LNCAP (cell line): ENCODE data around the gene SMDT1.

ENCODE experiments used
- CTCF ChIP-seq: fragments of 450-650 bp; IDR thresholded peaks from 2 replicates; pipeline ENCODE4 v1.5.1; 2017; ENCODE audit warnings: mild to moderate bottlenecking

Gene SMDT1

GRCh38 chr22:42079319-42080251 lies at the start of gene SMDT1:
Gene SMDT1 (plus strand): TSS chr22:42079700. CDS start chr22:42079769, 69 bp downstream.
- no peak for TF ChIP-seq CTCF

GRCh38 chr22:42033263-42034181 lies 46.0 kb upstream of the SMDT1 start:
- no peak for TF ChIP-seq CTCF

- no peak for TF ChIP-seq CTCF
Observed at GRCh38 chr22:42035256-42035655, 44.2 kb upstream of the SMDT1 start.

- no peak for TF ChIP-seq CTCF
Observed at GRCh38 chr22:42039271-42039670, 40.2 kb upstream of the SMDT1 start.

- TF ChIP-seq CTCF: no peak
Observed at GRCh38 chr22:42041784-42042183, 37.7 kb upstream of the SMDT1 start.

GRCh38 chr22:42050641-42051180 lies 28.8 kb upstream of the SMDT1 start:
- TF ChIP-seq CTCF: no peak

- TF ChIP-seq CTCF: no peak
Observed at GRCh38 chr22:42052765-42053164, 26.7 kb upstream of the SMDT1 start.
